Gastroesophageal sphincter (tissue), 4 donors: ENCODE measurements around the gene LRBA. TPM values are rescaled to one million over a fixed set of nuclear protein-coding genes. Genes with fewer than 3 reads are reported as not detected.

ENCODE experiments used
- ATAC-seq: fragments of 150-250 bp; one replicate; pipeline ENCODE4 v1.9.1; 2016; ENCODE audit warnings: mild to moderate bottlenecking, moderate library complexity
- H3K27ac ChIP-seq, 4 donors: fragments of 200-600 bp; sonication (generic) in 3 of 4; 1 replicate in 3 of 4; 2 replicates in 1 of 4; pipeline ENCODE4 v1.5.1; 2016 to 2019
- H3K27me3 ChIP-seq: fragments of 200-600 bp; sonication (generic); one replicate; pipeline ENCODE4 v1.5.1; 2019
- H3K36me3 ChIP-seq, 2 donors: fragments of 200-600 bp; sonication (generic); one replicate each; pipeline ENCODE4 v1.5.1; 2019; ENCODE audit warnings: control low read depth in 1 of 2
- H3K4me1 ChIP-seq, 3 donors: fragments of 200-600 bp; sonication (generic); 1 replicate in 2 of 3; 2 replicates in 1 of 3; pipeline ENCODE4 v1.5.1; 2016 to 2019; ENCODE audit warnings: control low read depth in 2 of 3
- H3K4me3 ChIP-seq, 2 donors: fragments of 200-600 bp; sonication (generic); one replicate each; pipeline ENCODE4 v1.5.1; 2019; ENCODE audit warnings: mild to moderate bottlenecking in 1 of 2, moderate library complexity in 1 of 2
- H3K9me3 ChIP-seq, 3 donors: fragments of 200-600 bp; sonication (generic); one replicate each; pipeline ENCODE4 v1.5.1; 2017 to 2019; ENCODE audit warnings: control low read depth in 2 of 3
- EP300 ChIP-seq: sonication (generic); formaldehyde crosslinking; IDR thresholded peaks from one replicate; pipeline ENCODE4 v1.6.1; 2017; ENCODE audit warnings: antibody characterized with exemption, mild to moderate bottlenecking
- POLR2A ChIP-seq, 2 donors: fragments of 450-650 bp; IDR thresholded peaks; one replicate each; pipeline ENCODE4 v1.6.1; 2017; ENCODE audit warnings: antibody characterized with exemption in 2 of 2, mild to moderate bottlenecking in 2 of 2, moderate library complexity in 1 of 2
- POLR2AphosphoS5 ChIP-seq: sonication (generic); formaldehyde crosslinking; IDR thresholded peaks from one replicate; pipeline ENCODE4 v1.6.1; 2017; ENCODE audit warnings: antibody characterized with exemption
- WGBS, 2 donors: methylation state at CpG; one replicate each; pipeline ENCODE4 v1.1.5; 2018; ENCODE audit warnings: low coverage in 1 of 2; 5-methylcytosine and 5-hydroxymethylcytosine counted together
- total RNA-seq, 4 donors: library from RNA; depleted of rRNA; stranded (reverse); fragments of >200 nt; gene quantifications; one replicate each; pipeline ENCODE4 v1.1.0, GENCODE V29; 2016
- TF ChIP-seq, protein P1 (sequence below), 4 experiments: fragments of 200-600 bp in 2 of 4; fragments of 450-650 bp in 2 of 4; sonication (generic) in 1 of 4; IDR thresholded peaks; one replicate each; pipeline ENCODE4 v1.5.1; 2017 to 2019; ENCODE audit warnings: antibody characterized with exemption in 4 of 4, mild to moderate bottlenecking in 2 of 4, moderate library complexity in 2 of 4

The LRBA gene
- total RNA-seq, 4 donors from 2014 or later, result 18.4 to 35.0 (median 23.2) TPM

DNA sequence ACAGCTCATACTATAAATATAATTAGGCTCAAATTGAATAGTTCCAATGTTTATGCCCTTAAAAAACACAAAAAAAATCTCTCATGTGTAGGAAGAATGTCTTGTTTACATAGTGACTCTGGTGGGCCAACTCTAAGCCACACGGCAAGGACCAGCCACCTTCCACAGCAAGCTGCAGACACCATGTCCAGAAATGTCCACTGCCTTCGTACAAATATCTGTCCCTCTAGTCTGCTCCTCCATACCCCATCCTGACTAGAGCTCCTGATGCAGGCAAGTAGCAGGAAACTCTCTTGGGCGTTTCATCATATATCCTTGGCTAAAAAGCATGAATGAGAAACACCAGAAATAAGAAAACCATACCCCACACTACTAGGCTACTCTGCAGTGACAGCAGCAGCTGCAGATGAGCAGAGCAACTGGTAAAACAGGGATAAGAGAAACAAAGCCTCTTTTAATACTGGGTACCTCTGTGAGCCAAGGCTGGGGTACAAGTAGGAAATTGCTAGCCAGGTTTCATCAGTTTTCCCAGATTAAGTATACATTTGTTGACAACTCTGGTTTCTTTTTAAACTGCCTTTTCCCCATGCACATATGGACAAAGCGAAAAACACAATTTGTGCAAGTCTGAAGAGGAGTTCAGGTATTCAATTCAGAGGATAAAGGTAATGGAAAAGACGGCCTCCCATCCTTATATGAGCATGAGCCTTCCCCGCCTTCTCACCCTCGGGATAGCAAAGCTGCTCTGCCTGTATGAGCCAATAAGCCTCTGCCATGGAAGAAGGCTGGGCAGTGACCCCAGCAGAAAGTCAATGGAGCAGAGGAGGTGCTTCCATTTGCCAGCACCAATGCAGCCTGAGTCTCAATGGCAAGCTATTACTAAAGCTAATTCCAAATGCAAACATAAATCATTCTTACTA is 691.4 kb downstream of the LRBA start:
- H3K27ac ChIP-seq, result no peak overlapping the region
- H3K9me3 ChIP-seq, result no peaks in the 10 kb centered on the region
- no peaks in the 10 kb centered on the region for H3K27me3 ChIP-seq
- 64 to 78% methylated on average over 4 to 5 of the region's 7 CpGs for WGBS, 2 donors
- peaks cover 0 to 10% of the 10 kb centered on the region in 2 donors for H3K36me3 ChIP-seq
- no peaks in the 10 kb centered on the region for H3K4me1 ChIP-seq
- no peak overlapping the region for H3K4me3 ChIP-seq
- ATAC-seq, result no peak
- TF ChIP-seq, protein P1, sequence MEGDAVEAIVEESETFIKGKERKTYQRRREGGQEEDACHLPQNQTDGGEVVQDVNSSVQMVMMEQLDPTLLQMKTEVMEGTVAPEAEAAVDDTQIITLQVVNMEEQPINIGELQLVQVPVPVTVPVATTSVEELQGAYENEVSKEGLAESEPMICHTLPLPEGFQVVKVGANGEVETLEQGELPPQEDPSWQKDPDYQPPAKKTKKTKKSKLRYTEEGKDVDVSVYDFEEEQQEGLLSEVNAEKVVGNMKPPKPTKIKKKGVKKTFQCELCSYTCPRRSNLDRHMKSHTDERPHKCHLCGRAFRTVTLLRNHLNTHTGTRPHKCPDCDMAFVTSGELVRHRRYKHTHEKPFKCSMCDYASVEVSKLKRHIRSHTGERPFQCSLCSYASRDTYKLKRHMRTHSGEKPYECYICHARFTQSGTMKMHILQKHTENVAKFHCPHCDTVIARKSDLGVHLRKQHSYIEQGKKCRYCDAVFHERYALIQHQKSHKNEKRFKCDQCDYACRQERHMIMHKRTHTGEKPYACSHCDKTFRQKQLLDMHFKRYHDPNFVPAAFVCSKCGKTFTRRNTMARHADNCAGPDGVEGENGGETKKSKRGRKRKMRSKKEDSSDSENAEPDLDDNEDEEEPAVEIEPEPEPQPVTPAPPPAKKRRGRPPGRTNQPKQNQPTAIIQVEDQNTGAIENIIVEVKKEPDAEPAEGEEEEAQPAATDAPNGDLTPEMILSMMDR (IDR thresholded peaks at IDR 0.05), result no peak
- TF ChIP-seq POLR2A (IDR thresholded peaks at IDR 0.05) (no peak), EP300 (no peak), POLR2AphosphoS5 (no peak)

GRCh38 chr4:150322646-150323045 is 692.4 kb downstream of the LRBA start:
- TF ChIP-seq POLR2A (IDR thresholded peaks at IDR 0.05) (no peak), EP300 (no peak), POLR2AphosphoS5 (no peak)
- TF ChIP-seq, protein P1 (IDR thresholded peaks at IDR 0.05), result no peak
- Histone ChIP-seq H3K36me3 (peaks cover 0 to 10% of the 10 kb centered on the region in 2 donors), H3K9me3 (no peaks in the 10 kb centered on the region), H3K4me1 (no peaks in the 10 kb centered on the region), H3K27me3 (no peaks in the 10 kb centered on the region), H3K4me3 (no peak overlapping the region), H3K27ac (no peak overlapping the region)
- no peak for ATAC-seq
- WGBS, 2 donors, result 86 to 100% methylated on average over 4 of the region's 4 CpGs

GRCh38 chr4:150321113-150321512 is 694.0 kb downstream of the LRBA start:
- H3K36me3 ChIP-seq, result peaks cover 0 to 10% of the 10 kb centered on the region in 2 donors
- no peaks in the 10 kb centered on the region for H3K9me3 ChIP-seq
- 54 to 87% methylated on average over 2 to 3 of the region's 3 CpGs for WGBS, 2 donors
- TF ChIP-seq, protein P1 (IDR thresholded peaks at IDR 0.05), result no peak
- TF ChIP-seq POLR2A (IDR thresholded peaks at IDR 0.05) (no peak), POLR2AphosphoS5 (no peak), EP300 (no peak)
- no peak for ATAC-seq
- no peaks in the 10 kb centered on the region for H3K4me1 ChIP-seq
- H3K4me3 ChIP-seq, result no peak overlapping the region
- H3K27me3 ChIP-seq, result no peaks in the 10 kb centered on the region
- no peak overlapping the region for H3K27ac ChIP-seq

GRCh38 chr4:150318971-150319370 is 696.1 kb downstream of the LRBA start:
- H3K9me3 ChIP-seq, result no peaks in the 10 kb centered on the region
- H3K27ac ChIP-seq, result no peak overlapping the region
- TF ChIP-seq EP300 (no peak), POLR2AphosphoS5 (no peak), POLR2A (IDR thresholded peaks at IDR 0.05) (no peak)
- TF ChIP-seq, protein P1 (IDR thresholded peaks at IDR 0.05), result no peak
- no peaks in the 10 kb centered on the region for H3K4me1 ChIP-seq
- H3K27me3 ChIP-seq, result no peaks in the 10 kb centered on the region
- no peak overlapping the region for H3K4me3 ChIP-seq
- 60 to 80% methylated on average over 1 to 4 of the region's 4 CpGs for WGBS, 2 donors
- no peak for ATAC-seq
- peaks cover 0 to 16% of the 10 kb centered on the region in 2 donors for H3K36me3 ChIP-seq

- ATAC-seq, result no peak
These were observed 696.6 kb downstream of the LRBA start for GRCh38 chr4:150318527-150318926.

More at GRCh38 chr4:150318527-150318926, 696.6 kb downstream of the LRBA start:
- TF ChIP-seq POLR2A (IDR thresholded peaks at IDR 0.05), result no peak
- TF ChIP-seq POLR2AphosphoS5, result no peak
- no peak for TF ChIP-seq EP300
- TF ChIP-seq, protein P1 (IDR thresholded peaks at IDR 0.05), result no peak
- 47 to 65% methylated on average over 2 of the region's 2 CpGs for whole genome bisulfite sequencing, 2 donors
- Histone ChIP-seq H3K27ac (no peak overlapping the region), H3K4me1 (no peaks in the 10 kb centered on the region), H3K4me3 (no peak overlapping the region), H3K36me3 (peaks cover 0 to 16% of the 10 kb centered on the region in 2 donors), H3K9me3 (no peaks in the 10 kb centered on the region), H3K27me3 (no peaks in the 10 kb centered on the region)
